AG09309 (cell line): ENCODE results near the gene CASP4.
"Not testable (repeated sequence)": the region's sequence is repeated elsewhere in the genome, so short reads cannot be mapped to it uniquely, and the experiment has no call there.

Source experiments
- DNase-seq: peaks from one replicate; pipeline ENCODE4 v3.0.0-alpha.2; 2010; ENCODE audit warnings: low read depth
- H3K4me3 ChIP-seq: 2 replicates; pipeline ENCODE4 v1.5.1; 2011; ENCODE audit warnings: mild to moderate bottlenecking, low read depth, low read length, moderate library complexity; ENCODE audit not compliant: control insufficient read depth
- TF ChIP-seq, protein P1 (sequence below): IDR thresholded peaks from 2 replicates; pipeline ENCODE4 v1.5.1; 2011; ENCODE audit warnings: mild to moderate bottlenecking, low read depth, low read length, inconsistent platforms; ENCODE audit not compliant: insufficient read depth, control insufficient read depth; ENCODE audit errors: missing control alignments

Gene CASP4

GRCh38 chr11:104962852-104963251 is 5.5 kb downstream of the CASP4 start:
- no peak for DNase-seq

GRCh38 chr11:104957280-104957679 is 11.1 kb downstream of the CASP4 start:
- TF ChIP-seq, protein P1, sequence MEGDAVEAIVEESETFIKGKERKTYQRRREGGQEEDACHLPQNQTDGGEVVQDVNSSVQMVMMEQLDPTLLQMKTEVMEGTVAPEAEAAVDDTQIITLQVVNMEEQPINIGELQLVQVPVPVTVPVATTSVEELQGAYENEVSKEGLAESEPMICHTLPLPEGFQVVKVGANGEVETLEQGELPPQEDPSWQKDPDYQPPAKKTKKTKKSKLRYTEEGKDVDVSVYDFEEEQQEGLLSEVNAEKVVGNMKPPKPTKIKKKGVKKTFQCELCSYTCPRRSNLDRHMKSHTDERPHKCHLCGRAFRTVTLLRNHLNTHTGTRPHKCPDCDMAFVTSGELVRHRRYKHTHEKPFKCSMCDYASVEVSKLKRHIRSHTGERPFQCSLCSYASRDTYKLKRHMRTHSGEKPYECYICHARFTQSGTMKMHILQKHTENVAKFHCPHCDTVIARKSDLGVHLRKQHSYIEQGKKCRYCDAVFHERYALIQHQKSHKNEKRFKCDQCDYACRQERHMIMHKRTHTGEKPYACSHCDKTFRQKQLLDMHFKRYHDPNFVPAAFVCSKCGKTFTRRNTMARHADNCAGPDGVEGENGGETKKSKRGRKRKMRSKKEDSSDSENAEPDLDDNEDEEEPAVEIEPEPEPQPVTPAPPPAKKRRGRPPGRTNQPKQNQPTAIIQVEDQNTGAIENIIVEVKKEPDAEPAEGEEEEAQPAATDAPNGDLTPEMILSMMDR, result no peak
- no peak for DNase-seq

More at GRCh38 chr11:104962852-104963251, 5.5 kb downstream of the CASP4 start:
- TF ChIP-seq, protein P1, result no peak
- H3K4me3 ChIP-seq, result no peak overlapping the region

DNA sequence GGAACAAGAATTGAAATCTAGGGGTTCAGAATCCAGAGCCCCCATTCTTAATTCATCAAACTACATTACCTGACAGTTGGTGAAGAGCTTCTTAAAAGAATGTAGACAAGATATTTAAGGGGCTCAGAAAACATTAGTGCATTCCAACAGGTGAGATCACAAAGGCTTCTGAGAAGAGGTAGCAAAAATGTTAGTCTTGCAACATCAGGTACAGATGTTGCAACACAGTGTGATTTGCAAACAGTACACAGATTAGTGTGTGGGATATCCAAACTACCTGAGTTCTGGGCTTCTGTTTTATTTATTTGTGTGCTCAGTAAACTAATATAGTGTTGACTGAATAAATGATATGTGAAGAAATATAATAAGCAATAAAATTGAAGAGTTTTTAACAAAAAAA is 11.8 kb downstream of the CASP4 start:
- no peak overlapping the region for H3K4me3 ChIP-seq
- no peak for DNase-seq
- TF ChIP-seq, protein P1, result no peak

More at GRCh38 chr11:104957280-104957679, 11.1 kb downstream of the CASP4 start:
- H3K4me3 ChIP-seq, result no peak overlapping the region

DNA sequence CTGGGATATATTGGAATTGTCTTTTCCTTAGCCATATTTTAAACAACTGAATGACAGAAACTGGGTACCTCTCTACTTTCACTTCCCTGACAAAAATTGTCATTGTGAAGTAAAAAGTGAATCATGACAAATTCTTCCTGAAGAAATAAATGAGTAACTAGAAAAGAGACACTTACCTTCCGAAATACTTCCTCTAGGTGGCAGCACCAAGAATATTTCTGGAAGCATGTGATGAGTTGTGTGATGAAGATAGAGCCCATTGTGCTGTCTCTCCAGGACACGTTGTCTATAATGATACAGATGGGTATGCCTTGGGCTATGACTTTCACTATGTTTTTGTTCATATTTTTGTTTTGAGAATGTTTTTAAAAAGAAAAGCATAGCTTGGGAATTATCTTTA is 21.5 kb downstream of the CASP4 start:
- H3K4me3 ChIP-seq, result no peak overlapping the region
- no peak for DNase-seq
- TF ChIP-seq, protein P1, result peak; percentile 43

DNA sequence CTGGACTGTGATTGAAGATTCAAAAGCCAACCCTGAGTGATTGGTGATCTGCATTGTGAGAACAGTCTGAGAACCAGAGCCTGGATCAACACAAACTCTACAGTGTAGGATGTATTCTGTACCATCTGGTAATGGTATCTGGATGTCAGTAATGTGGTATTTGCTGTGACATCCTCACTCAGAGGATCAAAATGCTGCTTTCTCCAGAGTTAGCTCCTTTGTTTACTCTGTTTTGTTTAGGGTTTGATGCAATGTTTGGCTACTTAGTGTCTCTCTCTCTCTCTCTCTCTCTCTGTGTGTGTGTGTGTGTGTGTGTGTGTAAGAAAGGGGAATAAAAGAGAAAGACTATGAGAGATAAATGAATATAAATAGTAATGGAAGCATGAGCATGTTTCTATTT is 24.3 kb downstream of the CASP4 start:
- H3K4me3 ChIP-seq, result no peak overlapping the region
- DNase-seq, result no peak
- TF ChIP-seq, protein P1, result no peak

DNA sequence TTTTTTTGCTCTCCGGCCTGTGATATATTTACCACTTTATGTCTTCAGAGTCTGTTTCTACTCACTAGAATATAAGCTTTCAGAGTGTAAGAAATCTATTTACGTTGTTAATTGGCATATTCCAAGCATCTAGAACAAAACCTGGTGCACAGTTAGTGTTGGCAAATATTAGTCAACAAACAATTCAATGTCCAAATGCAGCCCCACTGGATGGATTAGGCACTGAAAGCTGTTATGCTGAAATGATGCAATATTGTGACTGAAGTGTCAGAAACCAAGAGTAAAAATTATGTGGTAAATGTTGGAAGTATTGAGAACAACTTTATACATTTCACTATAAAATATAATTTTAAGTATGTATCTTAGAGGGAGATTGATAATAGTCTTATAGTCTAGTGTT is 24.8 kb downstream of the CASP4 start:
- DNase-seq, result no peak
- TF ChIP-seq, protein P1, result no peak
- no peak overlapping the region for H3K4me3 ChIP-seq

DNA sequence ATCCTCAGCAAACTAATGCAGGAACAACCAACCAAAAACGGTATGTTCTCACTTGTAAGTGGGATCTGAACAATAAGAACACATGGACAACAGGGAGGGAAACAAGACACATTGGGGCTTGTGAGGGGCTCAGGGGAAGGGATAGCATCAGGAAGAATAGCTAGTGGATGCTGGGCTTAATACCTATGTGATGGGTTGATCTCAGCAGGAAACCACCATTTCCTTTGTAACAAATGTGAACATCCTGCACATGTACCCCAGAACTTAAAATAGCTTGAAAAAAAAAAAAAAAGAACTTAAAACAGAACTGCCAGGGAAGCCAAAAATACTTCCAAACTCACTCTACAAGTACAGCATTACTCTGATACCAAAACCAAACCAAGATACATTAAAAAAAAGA is 33.8 kb downstream of the CASP4 start:
- H3K4me3 ChIP-seq, result no peak overlapping the region
- no peak for DNase-seq
- TF ChIP-seq, protein P1, result no peak

DNA sequence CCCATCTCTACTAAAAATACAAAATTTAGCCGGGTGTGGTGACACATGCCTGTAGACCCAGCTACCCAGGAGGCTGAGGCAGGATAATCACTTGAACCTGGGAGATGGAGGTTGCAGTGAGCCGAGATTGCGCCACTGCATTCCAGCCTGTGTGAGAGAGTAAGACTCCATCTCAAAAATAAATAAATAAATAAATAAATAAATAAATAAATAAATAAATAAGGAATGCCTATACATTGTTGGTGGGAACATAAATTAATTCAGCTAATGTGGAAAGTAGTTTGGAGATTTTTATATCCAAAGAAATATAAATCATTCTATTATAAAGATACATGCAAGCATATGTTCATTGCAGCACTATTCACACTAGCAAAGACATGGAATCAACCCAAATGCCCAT is 34.3 kb downstream of the CASP4 start:
- DNase-seq, H3K4me3 ChIP-seq: not testable (repeated sequence)
